ENCODE data around the gene PPDPF.
"Not testable (repeated sequence)": the region's sequence is repeated elsewhere in the genome, so short reads cannot be mapped to it uniquely, and the experiment has no call there.

PPDPF gene

DNA sequence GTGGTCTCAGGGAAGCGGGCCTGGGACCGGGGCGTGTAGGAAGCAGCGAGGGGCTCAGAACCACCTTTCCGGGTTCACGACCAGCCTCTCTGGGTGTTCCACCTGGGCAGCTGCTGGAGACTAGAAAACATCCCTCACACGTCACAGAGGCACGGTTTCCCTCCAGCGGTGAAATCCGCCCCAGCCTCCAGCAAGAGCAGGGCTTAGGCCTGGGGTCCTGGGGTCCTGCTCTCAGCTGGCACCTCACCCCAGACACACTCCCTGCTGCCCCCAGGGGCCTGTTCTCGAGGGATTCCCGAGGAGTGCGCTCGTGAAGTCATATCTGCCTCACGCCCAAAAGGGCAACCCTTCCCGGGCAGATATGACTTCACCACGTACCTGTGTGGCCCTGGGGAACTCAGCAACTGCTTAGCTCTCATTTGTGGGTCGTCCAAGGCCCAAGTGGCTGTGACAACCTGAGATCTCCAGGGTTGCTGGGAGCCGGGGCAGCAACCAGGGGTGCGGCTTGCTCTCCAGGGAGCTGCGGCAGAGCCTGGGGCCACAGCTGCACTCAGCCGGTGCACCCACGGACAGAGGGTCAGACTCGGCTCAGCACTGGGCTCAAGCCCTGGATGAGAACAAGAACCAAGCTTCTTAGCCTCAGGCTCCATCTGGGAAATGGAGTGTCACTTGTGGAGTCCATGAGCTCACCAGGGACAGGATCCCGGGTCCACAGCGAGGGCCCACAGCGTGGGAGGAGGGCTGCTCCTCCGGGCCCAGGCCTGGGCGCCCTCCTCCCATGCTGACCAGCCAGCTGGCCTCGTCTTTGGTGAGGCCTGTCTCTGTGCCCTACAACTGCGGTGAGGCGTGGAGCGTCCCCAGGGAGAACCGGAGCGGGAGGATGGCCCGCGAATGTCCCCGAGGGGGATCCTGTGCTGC, 34.1 kb downstream of the PPDPF start:
- Histone ChIP-seq H3K27me3 (peaks cover 0 to 40% of the 10 kb centered on the region in 2 donors), H3K4me3 (peak overlapping the region; percentile 40 to 49)
- intact Hi-C loops (cut with DNase I; ENCODE audit: low total_unique reads), result no loop called here

GRCh38 chr20:63555661-63556381, 35.3 kb downstream of the PPDPF start:
- Histone ChIP-seq H3K36me3 (peaks cover 0 to 25% (median 23%) of the 10 kb centered on the region in 3 donors), H3K4me1 (peaks cover 0 to 14% (median 9%) of the 10 kb centered on the region in 4 donors), H3K27me3 (peaks cover 0 to 28% of the 10 kb centered on the region in 2 donors), H3K27ac (no peak overlapping the region), H3K4me3 (no peak overlapping the region), H3K9me3 (no peaks in the 10 kb centered on the region)
- TF ChIP-seq, protein P1, sequence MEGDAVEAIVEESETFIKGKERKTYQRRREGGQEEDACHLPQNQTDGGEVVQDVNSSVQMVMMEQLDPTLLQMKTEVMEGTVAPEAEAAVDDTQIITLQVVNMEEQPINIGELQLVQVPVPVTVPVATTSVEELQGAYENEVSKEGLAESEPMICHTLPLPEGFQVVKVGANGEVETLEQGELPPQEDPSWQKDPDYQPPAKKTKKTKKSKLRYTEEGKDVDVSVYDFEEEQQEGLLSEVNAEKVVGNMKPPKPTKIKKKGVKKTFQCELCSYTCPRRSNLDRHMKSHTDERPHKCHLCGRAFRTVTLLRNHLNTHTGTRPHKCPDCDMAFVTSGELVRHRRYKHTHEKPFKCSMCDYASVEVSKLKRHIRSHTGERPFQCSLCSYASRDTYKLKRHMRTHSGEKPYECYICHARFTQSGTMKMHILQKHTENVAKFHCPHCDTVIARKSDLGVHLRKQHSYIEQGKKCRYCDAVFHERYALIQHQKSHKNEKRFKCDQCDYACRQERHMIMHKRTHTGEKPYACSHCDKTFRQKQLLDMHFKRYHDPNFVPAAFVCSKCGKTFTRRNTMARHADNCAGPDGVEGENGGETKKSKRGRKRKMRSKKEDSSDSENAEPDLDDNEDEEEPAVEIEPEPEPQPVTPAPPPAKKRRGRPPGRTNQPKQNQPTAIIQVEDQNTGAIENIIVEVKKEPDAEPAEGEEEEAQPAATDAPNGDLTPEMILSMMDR (IDR thresholded peaks at IDR 0.05), result no peak
- intact Hi-C loops (cut with DNase I; ENCODE audit: low total_unique reads), result no loop called here
- no peak for DNase-seq

More for the DNA sequence above, 34.1 kb downstream of the PPDPF start:
- Histone ChIP-seq H3K36me3 (peaks cover 0 to 13% (median 11%) of the 10 kb centered on the region in 3 donors), H3K4me1 (peaks cover 0 to 14% (median 9%) of the 10 kb centered on the region in 4 donors), H3K27ac (no peak overlapping the region), H3K9me3 (no peaks in the 10 kb centered on the region)
- TF ChIP-seq, protein P1 (IDR thresholded peaks at IDR 0.05), result no peak
- DNase-seq, result no peak

DNA sequence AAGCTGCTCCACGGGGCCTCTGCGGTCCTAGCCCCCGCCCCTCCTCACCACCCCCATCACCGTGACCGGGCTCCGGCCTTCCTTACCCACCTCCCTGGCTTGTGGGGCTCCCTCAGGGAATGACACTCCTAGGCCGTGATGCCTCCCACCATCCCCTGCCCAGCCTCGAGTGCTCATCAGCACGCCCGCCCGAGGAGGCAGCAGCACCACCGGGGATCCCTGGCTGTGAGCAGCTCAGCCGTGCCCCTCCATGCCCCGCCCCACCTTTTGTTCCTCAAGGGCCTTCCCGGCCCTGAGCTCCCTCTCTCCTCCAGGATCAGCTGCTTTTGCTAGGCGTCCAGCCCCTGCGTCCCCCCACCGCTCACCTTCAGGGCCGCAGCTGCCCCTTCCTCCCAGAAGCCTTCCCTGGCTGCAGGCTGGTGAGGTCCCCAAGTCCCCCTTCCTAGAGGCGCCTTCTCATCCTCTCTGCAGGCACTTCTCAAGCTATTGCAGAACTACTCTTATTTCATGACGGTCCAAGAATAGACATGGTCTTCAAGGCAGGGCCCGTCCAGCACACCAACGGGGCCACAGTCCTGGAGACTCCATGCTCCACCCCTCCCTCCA, 36.4 kb downstream of the PPDPF start:
- H3K27ac ChIP-seq, result no peak overlapping the region
- peaks cover 0 to 14% (median 9%) of the 10 kb centered on the region in 4 donors for H3K4me1 ChIP-seq
- peaks cover 0 to 36% (median 34%) of the 10 kb centered on the region in 3 donors for H3K36me3 ChIP-seq
- H3K4me3 ChIP-seq, result no peak overlapping the region
- peaks cover 0 to 28% of the 10 kb centered on the region in 2 donors for H3K27me3 ChIP-seq
- DNase-seq, result no peak
- H3K9me3 ChIP-seq, result no peaks in the 10 kb centered on the region
- intact Hi-C loops (cut with DNase I; ENCODE audit: low total_unique reads), result no loop called here
- TF ChIP-seq, protein P1 (IDR thresholded peaks at IDR 0.05), result no peak

DNA sequence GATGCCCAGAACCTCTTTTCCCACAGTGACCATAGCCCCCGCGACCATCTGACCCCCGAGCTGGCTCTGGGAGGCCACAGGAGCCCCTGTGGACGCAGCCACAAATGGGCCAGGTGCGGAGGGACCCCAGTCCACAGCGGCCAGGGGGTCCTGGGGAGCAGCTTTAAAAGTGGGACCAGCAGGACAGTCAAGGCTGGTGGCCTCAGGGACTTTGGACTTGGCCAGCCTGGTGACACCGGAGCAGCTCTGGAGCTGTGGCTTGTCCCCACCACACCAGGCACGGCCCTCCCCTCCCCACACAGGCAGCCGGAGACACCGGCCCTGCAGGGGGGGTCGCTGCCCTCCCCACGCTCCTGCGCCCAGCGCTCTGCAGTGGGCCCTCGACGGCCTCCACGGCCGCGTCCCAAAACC, 36.9 kb downstream of the PPDPF start:
- H3K36me3 ChIP-seq, result peaks cover 2 to 41% (median 40%) of the 10 kb centered on the region in 3 donors
- H3K4me3 ChIP-seq, result no peak overlapping the region
- H3K4me1 ChIP-seq, result peaks cover 0 to 14% (median 9%) of the 10 kb centered on the region in 4 donors
- TF ChIP-seq, protein P1 (IDR thresholded peaks at IDR 0.05), result no peak
- H3K9me3 ChIP-seq, result no peaks in the 10 kb centered on the region
- intact Hi-C loops (cut with DNase I; ENCODE audit: low total_unique reads), result no loop called here
- H3K27ac ChIP-seq, result no peak overlapping the region
- no peak for DNase-seq
- H3K27me3 ChIP-seq, result peaks cover 0 to 24% of the 10 kb centered on the region in 2 donors

GRCh38 chr20:63558804-63559484, 38.4 kb downstream of the PPDPF start:
- intact Hi-C loops (cut with DNase I; ENCODE audit: low total_unique reads), result no loop called here
- Histone ChIP-seq H3K4me3 (no peak overlapping the region), H3K27ac (no peak overlapping the region), H3K9me3 (no peaks in the 10 kb centered on the region), H3K36me3 (peaks cover 10 to 56% (median 54%) of the 10 kb centered on the region in 3 donors), H3K4me1 (peaks cover 0 to 6% (median 3%) of the 10 kb centered on the region in 4 donors), H3K27me3 (peaks cover 0 to 9% of the 10 kb centered on the region in 2 donors)
- DNase-seq, result no peak
- TF ChIP-seq, protein P1 (IDR thresholded peaks at IDR 0.05), result no peak

- H3K9me3 ChIP-seq; intact Hi-C loops (cut with DNase I; ENCODE audit: low total_unique reads); H3K27me3 ChIP-seq; DNase-seq; H3K4me1 ChIP-seq; H3K4me3 ChIP-seq; H3K27ac ChIP-seq: not testable (repeated sequence)
- H3K36me3 ChIP-seq, result peaks cover 10 to 63% (median 62%) of the 10 kb centered on the region in 3 donors
Observed at GRCh38 chr20:63559485-63560332, 39.1 kb downstream of the PPDPF start.
